Measurements from ENCODE around the gene NCR2. TPM values are rescaled to one million over a fixed set of nuclear protein-coding genes. Genes with fewer than 3 reads are reported as not detected.

The NCR2 gene
- total RNA-seq, 4 donors from 2014 or later: not detected

DNA sequence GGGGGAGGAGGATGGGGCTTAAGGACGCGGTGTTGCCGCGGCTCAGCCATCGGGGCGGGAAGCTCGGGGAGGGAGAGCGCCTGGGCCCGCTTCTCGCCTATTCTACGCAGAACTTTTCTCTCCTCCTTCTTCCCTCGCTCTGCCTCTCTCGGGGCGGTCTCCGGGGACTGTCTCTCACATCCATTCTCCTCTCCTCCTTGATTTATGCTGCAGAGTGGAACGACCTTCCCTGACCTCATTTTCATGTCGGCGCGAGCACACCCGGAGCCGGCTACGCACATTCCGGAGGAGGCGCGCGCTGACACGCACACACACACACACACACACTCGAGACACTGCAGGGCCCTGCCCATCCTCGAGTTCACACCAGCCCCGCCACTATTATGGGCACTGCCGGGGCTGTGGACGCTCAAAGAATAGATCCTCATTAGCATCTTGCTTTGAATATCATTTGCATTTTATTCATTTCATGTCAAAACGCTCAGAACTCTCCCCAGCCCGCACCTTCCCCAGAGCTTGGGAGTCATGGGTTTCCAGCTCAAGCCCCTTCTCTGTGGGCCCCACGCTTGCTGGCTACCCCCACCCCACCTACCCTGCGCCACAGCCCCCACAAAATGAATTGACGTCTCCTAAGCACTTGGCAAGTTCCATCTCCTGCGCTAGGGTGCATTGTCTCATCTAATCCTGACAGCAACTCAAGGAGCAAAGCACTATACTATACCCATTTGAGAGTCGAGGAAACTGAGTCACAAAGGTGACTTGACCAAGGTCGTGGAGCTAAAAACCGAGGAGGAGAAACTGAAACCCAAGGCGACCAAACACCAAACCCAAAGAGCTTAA is 36.8 kb downstream of the NCR2 start:
- Histone ChIP-seq H3K4me1 (peaks cover 0 to 59% (median 26%) of the 10 kb centered on the region in 3 donors), H3K27ac (peak overlapping the region in 1 of 4 donors; percentile 12)

DNA sequence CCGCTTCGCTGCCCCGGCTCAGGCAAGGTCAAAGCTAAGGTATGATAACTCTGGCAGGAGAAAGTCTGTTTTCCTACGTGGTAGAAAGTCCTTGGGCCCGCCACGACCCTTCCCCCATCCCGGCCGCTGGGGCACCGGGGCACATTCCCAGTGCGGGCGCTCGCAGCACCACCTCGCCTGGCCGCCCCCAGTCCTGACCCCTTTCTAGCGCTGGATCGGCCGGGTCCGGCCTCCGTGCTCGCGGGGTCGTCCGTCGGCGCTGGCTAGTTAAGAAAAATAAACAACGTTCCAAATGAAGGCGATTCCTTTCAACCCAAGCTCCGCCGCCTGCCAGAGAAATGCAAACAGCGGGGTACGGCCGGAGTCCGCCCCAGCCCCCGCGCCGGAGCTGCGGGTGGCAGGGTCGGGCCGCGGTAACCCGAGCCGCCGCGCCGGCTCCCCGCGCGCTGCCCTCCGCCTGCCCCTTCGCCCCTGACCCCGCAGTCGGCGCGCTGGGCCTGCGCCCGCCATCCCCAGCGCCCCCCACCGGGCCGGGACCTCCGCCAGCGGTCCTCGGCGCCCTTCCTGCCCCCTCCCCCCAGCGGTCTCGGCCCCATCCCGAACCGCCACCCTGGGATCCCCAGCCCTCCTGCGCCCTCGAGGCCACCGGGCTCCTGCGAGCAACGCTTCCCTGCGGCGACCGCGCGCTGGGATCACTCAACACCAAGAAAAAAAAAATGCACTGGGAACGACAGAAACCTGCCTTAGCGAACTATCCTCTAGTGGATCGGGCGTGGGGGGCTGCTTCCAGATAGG is 37.6 kb downstream of the NCR2 start:
- Histone ChIP-seq H3K27ac (no peak overlapping the region), H3K27me3 (peaks cover 96% of the 10 kb centered on the region), H3K9me3 (no peaks in the 10 kb centered on the region), H3K36me3 (no peaks in the 10 kb centered on the region), H3K4me1 (peaks cover 0 to 59% (median 26%) of the 10 kb centered on the region in 3 donors), H3K4me3 (peak overlapping the region in 1 of 2 donors; percentile 37)
- no peak for ATAC-seq
- no peak for TF ChIP-seq POLR2A (IDR thresholded peaks at IDR 0.05)
- no peak for TF ChIP-seq EP300 (IDR thresholded peaks at IDR 0.05)
- TF ChIP-seq, protein P1, sequence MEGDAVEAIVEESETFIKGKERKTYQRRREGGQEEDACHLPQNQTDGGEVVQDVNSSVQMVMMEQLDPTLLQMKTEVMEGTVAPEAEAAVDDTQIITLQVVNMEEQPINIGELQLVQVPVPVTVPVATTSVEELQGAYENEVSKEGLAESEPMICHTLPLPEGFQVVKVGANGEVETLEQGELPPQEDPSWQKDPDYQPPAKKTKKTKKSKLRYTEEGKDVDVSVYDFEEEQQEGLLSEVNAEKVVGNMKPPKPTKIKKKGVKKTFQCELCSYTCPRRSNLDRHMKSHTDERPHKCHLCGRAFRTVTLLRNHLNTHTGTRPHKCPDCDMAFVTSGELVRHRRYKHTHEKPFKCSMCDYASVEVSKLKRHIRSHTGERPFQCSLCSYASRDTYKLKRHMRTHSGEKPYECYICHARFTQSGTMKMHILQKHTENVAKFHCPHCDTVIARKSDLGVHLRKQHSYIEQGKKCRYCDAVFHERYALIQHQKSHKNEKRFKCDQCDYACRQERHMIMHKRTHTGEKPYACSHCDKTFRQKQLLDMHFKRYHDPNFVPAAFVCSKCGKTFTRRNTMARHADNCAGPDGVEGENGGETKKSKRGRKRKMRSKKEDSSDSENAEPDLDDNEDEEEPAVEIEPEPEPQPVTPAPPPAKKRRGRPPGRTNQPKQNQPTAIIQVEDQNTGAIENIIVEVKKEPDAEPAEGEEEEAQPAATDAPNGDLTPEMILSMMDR (IDR thresholded peaks at IDR 0.05): no peak
- TF ChIP-seq POLR2AphosphoS5 (IDR thresholded peaks at IDR 0.05): no peak
- WGBS, 2 donors (ENCODE audit: low coverage in 1 of 2): 42% methylated on average over 2 of the region's 81 CpGs; no CpG with 5 or more reads in 1 of the 2 donors

More for the DNA sequence above, 36.8 kb downstream of the NCR2 start:
- H3K27me3 ChIP-seq: peaks cover 95% of the 10 kb centered on the region
- H3K36me3 ChIP-seq: no peaks in the 10 kb centered on the region
- no peak for TF ChIP-seq EP300 (IDR thresholded peaks at IDR 0.05)
- no peak for TF ChIP-seq POLR2AphosphoS5 (IDR thresholded peaks at IDR 0.05)
- TF ChIP-seq, protein P1 (IDR thresholded peaks at IDR 0.05): no peak
- no peak for TF ChIP-seq POLR2A (IDR thresholded peaks at IDR 0.05)
- H3K9me3 ChIP-seq: no peaks in the 10 kb centered on the region
- WGBS, 2 donors (ENCODE audit: low coverage in 1 of 2): 8 to 18% methylated on average over 9 to 30 of the region's 42 CpGs
- peak overlapping the region in 1 of 2 donors; percentile 37 for H3K4me3 ChIP-seq
- ATAC-seq: no peak

DNA sequence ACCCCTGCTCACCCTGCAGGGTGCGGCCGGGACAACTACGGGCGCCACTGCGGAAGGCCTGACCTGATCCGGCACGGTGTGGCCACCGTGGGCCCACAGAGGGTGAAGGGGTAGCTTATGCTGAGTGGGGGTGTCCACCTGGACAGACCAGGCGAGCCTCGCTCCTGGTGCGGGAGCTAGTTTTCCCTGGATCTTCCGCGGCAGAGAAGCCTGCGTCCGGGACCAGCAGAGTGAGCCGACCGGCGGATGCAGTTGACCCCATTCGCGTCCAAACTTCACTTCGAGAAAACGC is 38.2 kb downstream of the NCR2 start:
- ATAC-seq: no peak
- H3K4me3 ChIP-seq: no peak overlapping the region
- H3K4me1 ChIP-seq: peaks cover 0 to 58% (median 26%) of the 10 kb centered on the region in 3 donors
- no peak for TF ChIP-seq POLR2AphosphoS5 (IDR thresholded peaks at IDR 0.05)
- no peak for TF ChIP-seq EP300 (IDR thresholded peaks at IDR 0.05)
- no peak for TF ChIP-seq POLR2A (IDR thresholded peaks at IDR 0.05)
- TF ChIP-seq, protein P1 (IDR thresholded peaks at IDR 0.05): no peak
- H3K36me3 ChIP-seq: no peaks in the 10 kb centered on the region
- peaks cover 97% of the 10 kb centered on the region for H3K27me3 ChIP-seq
- H3K9me3 ChIP-seq: no peaks in the 10 kb centered on the region
- no peak overlapping the region for H3K27ac ChIP-seq
- WGBS, 2 donors (ENCODE audit: low coverage in 1 of 2): no CpG with 5 or more reads among the region's 22 CpGs

DNA sequence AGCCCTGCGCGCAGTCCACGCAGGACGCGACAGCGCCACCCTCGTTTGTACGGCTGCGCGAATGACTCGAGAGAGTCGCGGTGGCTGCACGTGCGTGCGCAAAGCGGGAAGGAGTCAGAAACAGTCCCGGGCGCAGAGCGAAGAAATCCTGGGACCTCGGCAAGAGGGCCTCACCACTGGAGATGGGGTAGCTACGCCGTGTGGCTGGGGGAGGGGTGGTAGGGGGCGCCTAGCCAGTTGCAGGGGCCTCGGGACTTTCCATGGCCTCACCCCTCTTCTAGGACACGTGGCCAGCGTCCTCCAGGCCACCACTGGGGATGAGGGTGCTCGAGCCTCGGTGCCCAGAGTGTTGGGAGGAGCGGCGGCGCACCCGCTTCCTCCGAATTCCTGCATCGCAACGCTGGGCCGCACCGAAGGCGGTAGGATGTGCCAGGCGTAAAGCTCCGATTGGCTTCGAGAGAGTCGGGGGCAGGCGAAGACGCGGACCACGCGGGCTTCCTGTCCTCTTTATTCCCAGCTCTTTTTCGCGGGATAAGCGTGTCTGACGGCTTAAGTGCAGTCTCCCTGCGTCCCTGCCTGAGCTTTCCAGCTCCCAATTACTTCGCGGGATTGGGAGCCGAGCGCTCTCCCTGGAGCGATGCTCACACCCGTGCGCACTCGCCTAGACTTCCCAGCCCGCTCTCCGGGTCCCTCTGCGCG is 38.7 kb downstream of the NCR2 start:
- H3K4me1 ChIP-seq: peaks cover 0 to 53% (median 26%) of the 10 kb centered on the region in 3 donors
- H3K27me3 ChIP-seq: peaks cover 97% of the 10 kb centered on the region
- WGBS, 2 donors (ENCODE audit: low coverage in 1 of 2): 31 to 72% methylated on average over 9 to 15 of the region's 65 CpGs
- H3K36me3 ChIP-seq: no peaks in the 10 kb centered on the region
- TF ChIP-seq EP300 (IDR thresholded peaks at IDR 0.05) (no peak), POLR2A (IDR thresholded peaks at IDR 0.05) (no peak), POLR2AphosphoS5 (IDR thresholded peaks at IDR 0.05) (no peak)
- TF ChIP-seq, protein P1 (IDR thresholded peaks at IDR 0.05): no peak
- ATAC-seq: no peak
- H3K9me3 ChIP-seq: no peaks in the 10 kb centered on the region
- no peak overlapping the region for H3K27ac ChIP-seq
- no peak overlapping the region for H3K4me3 ChIP-seq

Data from gastroesophageal sphincter (tissue), 4 donors.